ENCODE data around the gene SLC37A4. TPM values are rescaled to one million over a fixed set of nuclear protein-coding genes. Genes with fewer than 3 reads are reported as not detected.

The SLC37A4 gene
- total and polyA plus RNA-seq, 10 of the 15 experiments (the other 5 are each of a cell fraction or from before 2014, with no cell fraction given): 11.6 to 29.7 (median 20.4) TPM

GRCh38 chr11:119067371-119068222 lies 36.9 kb upstream of the SLC37A4 start, which contains the start of gene VPS11 (continued):
- no peak for TF ChIP-seq ZBTB11 (CRISPR knock-in tag; IDR thresholded peaks at IDR 0.05)
- TF ChIP-seq ZNF207 (IDR thresholded peaks at IDR 0.05; ENCODE audit: borderline replicate concordance): no peak
- peak; percentile 52 for TF ChIP-seq ZNF687 (IDR thresholded peaks at IDR 0.05)
- TF ChIP-seq ZBED1 (IDR thresholded peaks at IDR 0.05; ENCODE audit: borderline replicate concordance): no peak
- TF ChIP-seq SPI1 (IDR thresholded peaks at IDR 0.05; ENCODE audit: borderline replicate concordance, insufficient read depth, low read depth, low read length): no peak
- peak; percentile 45 for TF ChIP-seq BCL3 (IDR thresholded peaks at IDR 0.05; ENCODE audit: borderline replicate concordance, insufficient read depth, low read depth, low read length, poor library complexity, severe bottlenecking)
- peak; percentile 81 for TF ChIP-seq GATAD2B (conservative IDR thresholded peaks at IDR 0.05; ENCODE audit: low read depth)
- TF ChIP-seq TARDBP (IDR thresholded peaks at IDR 0.05; ENCODE audit: borderline replicate concordance): no peak
- TF ChIP-seq NRF1 (conservative IDR thresholded peaks at IDR 0.05; ENCODE audit: low read depth, low read length): 0 out of 2 replicates have a peak, but pooled peaks have one; percentile 10
- TF ChIP-seq E4F1 (IDR thresholded peaks at IDR 0.05; ENCODE audit: borderline replicate concordance, partially characterized antibody): peak; percentile 26
- 0 out of 2 replicates have a peak, but pooled peaks have one; percentile 15 for TF ChIP-seq CREM (IDR thresholded peaks at IDR 0.05; ENCODE audit: low read depth)
- TF ChIP-seq ATF7 (IDR thresholded peaks at IDR 0.05; ENCODE audit: low read depth): peak; percentile 64
- TF ChIP-seq SKIL (IDR thresholded peaks at IDR 0.05; ENCODE audit: low read depth, poor library complexity, severe bottlenecking): peak; percentile 22
- no peak for TF ChIP-seq HDAC6 (IDR thresholded peaks at IDR 0.05; ENCODE audit: unreplicated experiment)
